Keratinocyte (primary cell): Measurements from ENCODE around the gene DDX42. TPM values are rescaled to one million over a fixed set of nuclear protein-coding genes. Genes with fewer than 3 reads are reported as not detected.

Experiments used
- DNase-seq: peaks from one replicate; pipeline ENCODE4 v3.0.0-alpha.2; 2011; ENCODE audit warnings: low read depth, missing footprints, low spot score
- FAIRE-seq: peaks from 2 replicates; lab custom pipeline; 2011; peaks lifted over from hg19 to GRCh38; lab: Jason Lieb, UNC
- H2AFZ ChIP-seq: 2 replicates; pipeline ENCODE4 v1.6.0; 2012; ENCODE audit warnings: low read length, control low read depth, inconsistent platforms; ENCODE audit not compliant: control insufficient read depth
- H3K27ac ChIP-seq: 2 replicates; pipeline ENCODE4 v1.5.1; 2011; ENCODE audit warnings: low read length; ENCODE audit not compliant: control insufficient read depth, insufficient read depth
- H3K27me3 ChIP-seq: 3 replicates; pipeline ENCODE4 v1.6.0; 2011; ENCODE audit warnings: low read length; ENCODE audit not compliant: control insufficient read depth, insufficient read depth; ENCODE audit errors: extremely low read depth
- H3K36me3 ChIP-seq, 2 experiments: 2 replicates in 1 of 2; 3 replicates in 1 of 2; pipeline ENCODE4 v1.5.1; 2011; ENCODE audit warnings: low read length in 2 of 2, mild to moderate bottlenecking in 1 of 2; ENCODE audit not compliant: control insufficient read depth in 2 of 2, insufficient read depth in 2 of 2; ENCODE audit errors: extremely low read depth in 1 of 2
- H3K4me1 ChIP-seq: 3 replicates; pipeline ENCODE4 v1.5.1; 2011; ENCODE audit warnings: low read length; ENCODE audit not compliant: control insufficient read depth, insufficient read depth; ENCODE audit errors: extremely low read depth
- H3K4me2 ChIP-seq: 3 replicates; pipeline ENCODE4 v1.6.0; 2011; ENCODE audit warnings: low read depth, low read length; ENCODE audit not compliant: control insufficient read depth, insufficient read depth; ENCODE audit errors: extremely low read depth
- H3K4me3 ChIP-seq, 3 experiments: fragments of 200-600 bp in 1 of 3; sonication (generic) in 1 of 3; 2 replicates in 2 of 3; 3 replicates in 1 of 3; pipeline ENCODE4 v1.5.1; 2011 to 2016; ENCODE audit warnings: low read length in 3 of 3, mild to moderate bottlenecking in 3 of 3, control low read depth in 2 of 3, inconsistent platforms in 1 of 3, low read depth in 1 of 3, mixed read lengths in 1 of 3, mixed run types in 1 of 3, moderate library complexity in 1 of 3; ENCODE audit not compliant: control insufficient read depth in 2 of 3, insufficient read depth in 2 of 3; ENCODE audit errors: extremely low read depth in 1 of 3
- H3K79me2 ChIP-seq: 2 replicates; pipeline ENCODE4 v1.6.0; 2012; ENCODE audit warnings: low read length; ENCODE audit not compliant: control insufficient read depth, insufficient read depth
- H3K9ac ChIP-seq: 3 replicates; pipeline ENCODE4 v1.6.0; 2011; ENCODE audit warnings: low read length; ENCODE audit not compliant: control insufficient read depth, insufficient read depth; ENCODE audit errors: extremely low read depth
- H3K9me1 ChIP-seq: 3 replicates; pipeline ENCODE4 v1.6.0; 2011; ENCODE audit warnings: low read length; ENCODE audit not compliant: control insufficient read depth, insufficient read depth; ENCODE audit errors: extremely low read depth
- H3K9me3 ChIP-seq: 2 replicates; pipeline ENCODE4 v1.5.1; 2012; ENCODE audit warnings: low read depth, low read length; ENCODE audit not compliant: control insufficient read depth
- H4K20me1 ChIP-seq: 3 replicates; pipeline ENCODE4 v1.6.0; 2011; ENCODE audit warnings: low read length; ENCODE audit not compliant: control insufficient read depth, insufficient read depth; ENCODE audit errors: extremely low read depth
- EZH2 ChIP-seq: IDR thresholded peaks from one replicate; pipeline ENCODE4 v1.6.1; 2012; ENCODE audit warnings: inconsistent platforms, mild to moderate bottlenecking, low read length, moderate library complexity
- dilution Hi-C: fragments of 300-500 bp; cut with MboI; formaldehyde crosslinking; loops from one replicate; pipeline ENCODE4 v1.7.0; 2020; ENCODE audit warnings: low sequenced_read_pairs; ENCODE audit not compliant: extremely low pct_ligation_motif_present
- polyA plus RNA-seq, 5 experiments: library from polyadenylated mRNA; depleted of rRNA in 3 of 5; stranded (reverse) in 3 of 5; stranded (forward) in 1 of 5; unstranded in 1 of 5; fragments of >200 nt; gene quantifications; 1 replicate in 1 of 5; 2 replicates in 3 of 5; 3 replicates in 1 of 5; pipeline versions ENCODE4 v1.2.1 to v1.2.3, GENCODE V29; 2011 to 2012; ENCODE audit warnings: missing spikeins in 2 of 5, low read depth in 1 of 5, low replicate concordance in 1 of 5
- TF ChIP-seq, protein P1 (sequence below), 3 experiments: IDR thresholded peaks in 1 of 3; conservative IDR thresholded peaks in 1 of 3; optimal IDR thresholded peaks in 1 of 3; 2 replicates in 2 of 3; 3 replicates in 1 of 3; pipeline versions ENCODE3 to v1.5.1; 2011; ENCODE audit warnings: low read length in 3 of 3, mild to moderate bottlenecking in 3 of 3, moderate library complexity in 2 of 3, control low read depth in 1 of 3, inconsistent platforms in 1 of 3; ENCODE audit not compliant: insufficient read depth in 2 of 3; ENCODE audit errors: extremely low read depth in 1 of 3

The DDX42 gene
- polyA plus RNA-seq, 1 donor (not counting 4 experiments of a cell fraction or from before 2014, with no cell fraction given) = 116 TPM

DNA sequence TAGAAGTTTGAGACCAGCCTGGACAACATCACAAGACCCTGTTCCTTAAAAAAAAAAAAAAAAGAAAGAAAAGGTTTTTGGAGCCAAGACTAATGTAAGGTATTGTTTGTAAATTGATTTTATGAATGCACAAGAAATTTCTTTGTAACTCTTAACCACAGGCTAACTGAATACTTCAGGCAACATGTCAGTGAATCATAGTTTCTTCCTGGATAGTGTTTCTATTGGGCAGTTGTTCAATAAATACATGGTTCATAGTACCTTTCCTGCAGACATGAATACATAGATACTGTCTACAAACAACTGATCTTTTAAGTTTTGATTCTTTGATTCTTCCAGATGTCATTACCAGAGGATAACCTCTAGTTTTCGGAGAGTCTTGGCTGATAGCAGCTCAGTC lies 11.6 kb downstream of the DDX42 start:
- Histone ChIP-seq H3K4me1 (peaks cover 54% of the 10 kb centered on the region), H3K9me3 (no peaks in the 10 kb centered on the region), H3K4me3 (no peak overlapping the region), H3K4me2 (peak overlapping the region; percentile 54), H2AFZ (no peak overlapping the region), H3K36me3 (peaks cover 11 to 20% of the 10 kb centered on the region in 2 experiments), H4K20me1 (peaks cover 6% of the 10 kb centered on the region), H3K27me3 (no peaks in the 10 kb centered on the region), H3K79me2 (peaks cover 82% of the 10 kb centered on the region), H3K27ac (peak overlapping the region; percentile 97), H3K9me1 (no peaks in the 10 kb centered on the region), H3K9ac (peak overlapping the region; percentile 73)
- TF ChIP-seq EZH2 = no peak
- TF ChIP-seq, protein P1, sequence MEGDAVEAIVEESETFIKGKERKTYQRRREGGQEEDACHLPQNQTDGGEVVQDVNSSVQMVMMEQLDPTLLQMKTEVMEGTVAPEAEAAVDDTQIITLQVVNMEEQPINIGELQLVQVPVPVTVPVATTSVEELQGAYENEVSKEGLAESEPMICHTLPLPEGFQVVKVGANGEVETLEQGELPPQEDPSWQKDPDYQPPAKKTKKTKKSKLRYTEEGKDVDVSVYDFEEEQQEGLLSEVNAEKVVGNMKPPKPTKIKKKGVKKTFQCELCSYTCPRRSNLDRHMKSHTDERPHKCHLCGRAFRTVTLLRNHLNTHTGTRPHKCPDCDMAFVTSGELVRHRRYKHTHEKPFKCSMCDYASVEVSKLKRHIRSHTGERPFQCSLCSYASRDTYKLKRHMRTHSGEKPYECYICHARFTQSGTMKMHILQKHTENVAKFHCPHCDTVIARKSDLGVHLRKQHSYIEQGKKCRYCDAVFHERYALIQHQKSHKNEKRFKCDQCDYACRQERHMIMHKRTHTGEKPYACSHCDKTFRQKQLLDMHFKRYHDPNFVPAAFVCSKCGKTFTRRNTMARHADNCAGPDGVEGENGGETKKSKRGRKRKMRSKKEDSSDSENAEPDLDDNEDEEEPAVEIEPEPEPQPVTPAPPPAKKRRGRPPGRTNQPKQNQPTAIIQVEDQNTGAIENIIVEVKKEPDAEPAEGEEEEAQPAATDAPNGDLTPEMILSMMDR (optimal IDR thresholded peaks at IDR 0.05 in 1 of 3, IDR thresholded peaks at IDR 0.05 in 1 of 3, conservative IDR thresholded peaks at IDR 0.05 in 1 of 3; ENCODE audit: extremely low read depth in 1 of 3, insufficient read depth in 2 of 3, low read length in 3 of 3) = no peak
- dilution Hi-C loops = no loop called here
- FAIRE-seq (peak; percentile 60), DNase-seq (no peak)

DNA sequence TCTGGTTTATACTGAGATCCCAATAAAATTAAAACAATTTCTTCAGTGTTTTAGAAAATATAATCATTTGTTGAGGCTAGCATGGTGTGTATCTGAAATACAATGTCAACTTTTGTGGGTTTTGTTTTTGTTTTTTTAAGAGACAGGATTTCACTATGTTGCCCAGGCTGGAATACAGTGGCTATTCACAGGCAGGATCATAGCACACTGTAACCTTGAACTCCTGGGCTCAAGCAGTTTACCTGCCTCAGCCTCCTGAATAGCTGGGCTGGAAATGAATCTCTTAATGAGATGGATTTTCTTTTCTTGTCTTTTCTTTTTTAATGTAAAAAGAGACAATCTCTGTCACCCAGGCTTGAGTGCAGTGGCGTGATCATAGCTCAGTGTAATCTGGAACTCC lies 12.1 kb downstream of the DDX42 start:
- no peaks in the 10 kb centered on the region for H3K9me1 ChIP-seq
- H3K27me3 ChIP-seq = no peaks in the 10 kb centered on the region
- TF ChIP-seq, protein P1 (optimal IDR thresholded peaks at IDR 0.05 in 1 of 3, IDR thresholded peaks at IDR 0.05 in 1 of 3, conservative IDR thresholded peaks at IDR 0.05 in 1 of 3; ENCODE audit: extremely low read depth in 1 of 3, insufficient read depth in 2 of 3, low read length in 3 of 3) = no peak
- TF ChIP-seq EZH2 = no peak
- H3K9ac ChIP-seq = peak overlapping the region; percentile 73
- H3K79me2 ChIP-seq = peaks cover 82% of the 10 kb centered on the region
- H3K4me1 ChIP-seq = peaks cover 48% of the 10 kb centered on the region
- DNase-seq (no peak), FAIRE-seq (no peak)
- no peaks in the 10 kb centered on the region for H3K9me3 ChIP-seq
- no peak overlapping the region for H3K4me3 ChIP-seq
- dilution Hi-C loops = no loop called here
- no peak overlapping the region for H2AFZ ChIP-seq
- H3K27ac ChIP-seq = peak overlapping the region; percentile 97
- H3K4me2 ChIP-seq = peak overlapping the region; percentile 61
- peaks cover 6% of the 10 kb centered on the region for H4K20me1 ChIP-seq
- H3K36me3 ChIP-seq = peaks cover 12 to 20% of the 10 kb centered on the region in 2 experiments
